Measurements from ENCODE around the gene MUC4. TPM values are rescaled to one million over a fixed set of nuclear protein-coding genes. Genes with fewer than 3 reads are reported as not detected.
A peak's percentile ranks its signal among the peaks of the same experiment; 100 is the strongest.

Gene MUC4
- total RNA-seq, 2 donors from 2014 or later = 8.6 to 12.0 TPM

DNA sequence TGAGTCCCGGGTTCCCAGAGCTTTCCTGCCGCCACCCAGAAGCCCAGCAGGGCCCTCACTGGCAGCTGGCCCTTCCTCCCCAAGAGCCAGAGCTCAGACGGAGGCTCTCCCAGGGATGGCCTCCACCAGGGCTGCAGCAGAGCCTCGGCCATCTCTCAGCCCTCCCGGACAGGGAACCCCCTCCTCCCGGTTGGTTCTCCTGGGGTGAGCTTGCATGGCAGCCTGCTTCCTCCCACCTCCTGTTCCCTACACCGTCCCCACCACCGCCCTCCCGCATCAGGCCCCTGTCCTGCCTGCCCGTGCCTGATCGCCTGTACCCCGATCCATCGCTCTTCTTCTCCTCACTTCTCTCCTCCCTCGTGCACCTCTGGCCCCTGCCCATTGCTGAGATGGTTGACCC, 24.1 kb upstream of the MUC4 start:
- intact Hi-C loops (cut with DNase I) = no loop called here
- Histone ChIP-seq H3K9me3 (no peaks in the 10 kb centered on the region), H3K4me1 (replicated peaks) (no peaks in the 10 kb centered on the region), H3K36me3 (no peaks in the 10 kb centered on the region), H3K27ac (no peak overlapping the region), H3K4me3 (no peak overlapping the region), H3K27me3 (replicated peaks; ENCODE audit: insufficient read depth) (no peaks in the 10 kb centered on the region)
- DNase-seq (ENCODE audit: low spot score) = no peak
- 86% methylated on average over 11 of the region's 14 CpGs for WGBS
- no peak for TF ChIP-seq POLR2A (IDR thresholded peaks at IDR 0.05)
- TF ChIP-seq, protein P1, sequence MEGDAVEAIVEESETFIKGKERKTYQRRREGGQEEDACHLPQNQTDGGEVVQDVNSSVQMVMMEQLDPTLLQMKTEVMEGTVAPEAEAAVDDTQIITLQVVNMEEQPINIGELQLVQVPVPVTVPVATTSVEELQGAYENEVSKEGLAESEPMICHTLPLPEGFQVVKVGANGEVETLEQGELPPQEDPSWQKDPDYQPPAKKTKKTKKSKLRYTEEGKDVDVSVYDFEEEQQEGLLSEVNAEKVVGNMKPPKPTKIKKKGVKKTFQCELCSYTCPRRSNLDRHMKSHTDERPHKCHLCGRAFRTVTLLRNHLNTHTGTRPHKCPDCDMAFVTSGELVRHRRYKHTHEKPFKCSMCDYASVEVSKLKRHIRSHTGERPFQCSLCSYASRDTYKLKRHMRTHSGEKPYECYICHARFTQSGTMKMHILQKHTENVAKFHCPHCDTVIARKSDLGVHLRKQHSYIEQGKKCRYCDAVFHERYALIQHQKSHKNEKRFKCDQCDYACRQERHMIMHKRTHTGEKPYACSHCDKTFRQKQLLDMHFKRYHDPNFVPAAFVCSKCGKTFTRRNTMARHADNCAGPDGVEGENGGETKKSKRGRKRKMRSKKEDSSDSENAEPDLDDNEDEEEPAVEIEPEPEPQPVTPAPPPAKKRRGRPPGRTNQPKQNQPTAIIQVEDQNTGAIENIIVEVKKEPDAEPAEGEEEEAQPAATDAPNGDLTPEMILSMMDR (IDR thresholded peaks at IDR 0.05) = no peak
- no peak for TF ChIP-seq POLR2AphosphoS5 (IDR thresholded peaks at IDR 0.05)

DNA sequence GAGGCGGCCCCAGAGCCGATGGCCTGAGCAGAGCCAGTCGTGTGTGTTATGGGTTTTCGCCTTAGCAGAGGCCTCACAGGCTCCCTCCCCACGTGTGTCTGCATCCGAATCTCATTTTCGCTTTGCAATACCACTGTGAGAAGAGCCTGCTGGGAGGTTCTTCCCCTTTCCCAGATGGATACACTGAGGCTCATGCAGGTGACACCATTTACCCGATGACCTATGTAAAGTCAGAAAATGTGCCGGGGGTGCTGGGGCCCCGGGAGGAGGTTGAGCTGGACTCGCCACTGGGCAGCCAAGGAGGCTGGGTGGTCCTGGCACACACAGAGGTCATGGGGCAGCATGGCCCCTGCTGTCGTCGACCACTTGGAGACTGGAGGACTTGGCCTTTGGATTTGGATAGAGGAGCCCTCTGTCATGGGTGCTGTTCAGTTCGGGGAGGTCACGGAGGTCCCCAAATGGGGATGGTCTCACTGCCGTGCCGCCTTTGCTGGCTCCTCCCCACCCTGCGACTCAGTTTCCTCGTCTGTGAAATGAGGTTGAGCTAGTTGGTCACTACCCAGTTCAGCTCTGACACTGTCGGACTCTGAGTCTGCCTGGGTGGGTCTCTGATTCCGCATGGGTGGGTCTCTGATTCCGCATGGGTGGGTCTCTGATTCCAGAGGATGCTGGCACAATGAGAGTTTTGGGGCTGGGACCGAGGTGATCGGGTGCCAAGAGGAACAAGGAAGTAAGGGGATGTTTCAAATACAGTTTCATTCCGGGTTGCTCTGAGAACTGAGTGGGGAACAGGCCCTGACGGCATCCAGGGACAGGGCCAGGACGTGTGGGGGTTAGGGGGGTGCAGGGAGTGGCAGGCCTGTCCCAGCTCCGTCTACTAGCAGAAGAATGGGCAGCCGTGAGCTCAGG, 23.2 kb upstream of the MUC4 start:
- H3K27ac ChIP-seq = no peak overlapping the region
- no peaks in the 10 kb centered on the region for H3K9me3 ChIP-seq
- no peak overlapping the region for H3K4me3 ChIP-seq
- DNase-seq (ENCODE audit: low spot score) = no peak
- H3K4me1 ChIP-seq (replicated peaks) = no peaks in the 10 kb centered on the region
- no peaks in the 10 kb centered on the region for H3K27me3 ChIP-seq (replicated peaks; ENCODE audit: insufficient read depth)
- intact Hi-C loops (cut with DNase I) = no loop called here
- 87% methylated on average over 28 of the region's 29 CpGs for WGBS
- H3K36me3 ChIP-seq = no peaks in the 10 kb centered on the region
- TF ChIP-seq POLR2A (IDR thresholded peaks at IDR 0.05) (no peak), POLR2AphosphoS5 (IDR thresholded peaks at IDR 0.05) (no peak)
- TF ChIP-seq, protein P1 (IDR thresholded peaks at IDR 0.05) = no peak

DNA sequence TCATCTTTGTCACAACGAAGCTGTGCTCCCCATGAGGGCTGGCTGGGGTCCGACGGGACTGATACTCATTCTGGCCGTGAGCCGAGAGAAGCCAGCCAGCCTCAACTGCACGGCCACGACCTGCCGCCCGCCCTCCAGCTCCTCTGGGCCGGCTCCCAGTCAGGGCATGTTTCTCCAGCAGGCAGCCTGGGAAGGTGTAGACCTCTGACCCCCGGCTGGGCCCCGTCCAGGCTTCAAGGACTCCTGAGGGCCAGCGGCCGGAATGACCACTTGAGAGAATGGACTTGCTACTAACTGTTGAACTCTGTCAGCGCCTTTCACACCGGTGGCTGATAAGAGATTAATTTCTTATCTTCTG, 18.1 kb upstream of the MUC4 start:
- WGBS = 49% methylated on average over 16 of the region's 16 CpGs
- Histone ChIP-seq H3K4me3 (no peak overlapping the region), H3K36me3 (no peaks in the 10 kb centered on the region), H3K27me3 (replicated peaks; ENCODE audit: insufficient read depth) (no peaks in the 10 kb centered on the region), H3K4me1 (replicated peaks) (peaks cover 6% of the 10 kb centered on the region), H3K9me3 (no peaks in the 10 kb centered on the region), H3K27ac (peak overlapping the region; percentile 33 to 35)
- TF ChIP-seq, protein P1 (IDR thresholded peaks at IDR 0.05) = no peak
- TF ChIP-seq POLR2A (IDR thresholded peaks at IDR 0.05) (no peak), POLR2AphosphoS5 (IDR thresholded peaks at IDR 0.05) (no peak)
- intact Hi-C loops (cut with DNase I) = no loop called here
- DNase-seq (ENCODE audit: low spot score) = no peak

DNA sequence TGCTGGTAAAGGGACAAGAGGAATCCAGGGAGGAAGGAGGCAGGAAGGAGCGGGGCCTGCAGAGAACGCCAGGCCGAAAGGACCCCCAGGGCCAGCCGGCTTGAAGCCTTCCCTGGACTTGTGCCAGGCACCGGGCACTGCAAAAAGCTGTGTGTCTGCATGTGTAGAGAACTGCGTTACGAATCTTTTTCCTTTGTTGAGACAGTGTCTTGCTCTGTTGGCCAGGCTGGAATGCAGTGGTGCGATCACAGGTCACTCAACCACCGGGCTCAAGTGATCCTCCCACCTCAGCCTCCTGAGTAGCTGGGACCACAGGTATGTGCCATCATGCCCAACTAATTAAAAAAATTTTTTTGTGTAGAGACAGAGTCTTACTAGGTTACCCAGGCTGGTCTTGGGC, 17.0 kb upstream of the MUC4 start:
- DNase-seq (ENCODE audit: low spot score) = no peak
- WGBS = 51% methylated on average over 9 of the region's 9 CpGs
- Histone ChIP-seq H3K4me3 (no peak overlapping the region), H3K4me1 (replicated peaks) (peaks cover 6% of the 10 kb centered on the region), H3K27me3 (replicated peaks; ENCODE audit: insufficient read depth) (no peaks in the 10 kb centered on the region), H3K27ac (no peak overlapping the region), H3K9me3 (no peaks in the 10 kb centered on the region), H3K36me3 (no peaks in the 10 kb centered on the region)
- intact Hi-C loops (cut with DNase I) = no loop called here
- no peak for TF ChIP-seq POLR2AphosphoS5 (IDR thresholded peaks at IDR 0.05)
- TF ChIP-seq, protein P1 (IDR thresholded peaks at IDR 0.05) = no peak
- no peak for TF ChIP-seq POLR2A (IDR thresholded peaks at IDR 0.05)

Measured in prostate gland (tissue), 2 donors.